GM19372 (cell line): Measurements from ENCODE around the gene SLC25A22.

Source experiments
- ATAC-seq: cut with Tn5 transposase; IDR thresholded peaks from one replicate; pipeline ENCODE4 v1.9.1; 2021; ENCODE audit warnings: mild to moderate bottlenecking, low read depth, moderate library complexity; ENCODE audit not compliant: unreplicated experiment

The SLC25A22 gene

GRCh38 chr11:761526-762108 lies 36.5 kb downstream of the SLC25A22 start:
- ATAC-seq: no peak

- ATAC-seq: no peak
Measured at GRCh38 chr11:760236-760635, 37.8 kb downstream of the SLC25A22 start.

DNA sequence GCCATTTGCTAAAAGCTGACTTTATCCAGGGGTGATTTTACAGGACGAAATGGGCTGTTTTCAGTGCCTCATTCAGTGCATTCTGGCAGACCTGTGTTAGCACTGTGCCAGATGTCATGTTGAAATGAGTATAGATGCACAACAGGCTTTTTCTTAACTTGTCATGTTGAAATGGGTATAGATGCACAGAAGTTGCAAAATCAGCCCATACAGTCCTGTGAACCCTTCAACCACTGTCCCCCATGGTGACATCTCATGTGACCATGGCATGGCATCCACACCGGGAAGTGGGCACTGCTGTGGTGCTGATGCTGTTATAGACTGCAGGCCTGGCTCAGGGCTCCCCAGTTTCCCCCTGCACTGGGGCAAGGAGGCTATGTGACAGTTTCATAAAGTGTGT lies 48.4 kb downstream of the SLC25A22 start:
- no peak for ATAC-seq

DNA sequence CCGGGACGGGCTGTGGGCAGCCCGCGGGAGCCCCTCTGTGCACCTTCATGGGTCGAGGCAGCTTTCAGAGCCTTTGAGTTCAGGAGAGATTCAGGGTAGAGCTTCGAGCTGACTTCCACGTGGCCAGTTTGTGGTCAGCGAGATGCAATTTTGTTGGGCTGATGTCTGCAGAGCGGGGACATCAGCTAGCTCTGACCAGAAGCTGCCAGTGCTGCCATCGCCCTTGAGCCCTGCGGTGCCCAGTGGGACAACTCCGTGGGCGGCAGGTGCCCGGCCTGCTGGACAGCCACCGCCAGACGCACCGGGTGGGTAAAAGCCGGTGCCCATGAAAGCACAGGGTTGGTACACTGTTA lies 50.1 kb downstream of the SLC25A22 start:
- ATAC-seq: no peak

GRCh38 chr11:747158-748006 lies 50.7 kb downstream of the SLC25A22 start, which contains the start of gene TALDO1:
Gene TALDO1, plus strand, starts transcription at chr11:747464. Its CDS starts 18 bp downstream, at chr11:747482.
- peak; percentile 89 for ATAC-seq

- ATAC-seq: peak; percentile 39
Measured at GRCh38 chr11:746289-747157, 51.6 kb downstream of the SLC25A22 start.

- ATAC-seq: no peak
Measured at GRCh38 chr11:745428-745827, 52.7 kb downstream of the SLC25A22 start.

DNA sequence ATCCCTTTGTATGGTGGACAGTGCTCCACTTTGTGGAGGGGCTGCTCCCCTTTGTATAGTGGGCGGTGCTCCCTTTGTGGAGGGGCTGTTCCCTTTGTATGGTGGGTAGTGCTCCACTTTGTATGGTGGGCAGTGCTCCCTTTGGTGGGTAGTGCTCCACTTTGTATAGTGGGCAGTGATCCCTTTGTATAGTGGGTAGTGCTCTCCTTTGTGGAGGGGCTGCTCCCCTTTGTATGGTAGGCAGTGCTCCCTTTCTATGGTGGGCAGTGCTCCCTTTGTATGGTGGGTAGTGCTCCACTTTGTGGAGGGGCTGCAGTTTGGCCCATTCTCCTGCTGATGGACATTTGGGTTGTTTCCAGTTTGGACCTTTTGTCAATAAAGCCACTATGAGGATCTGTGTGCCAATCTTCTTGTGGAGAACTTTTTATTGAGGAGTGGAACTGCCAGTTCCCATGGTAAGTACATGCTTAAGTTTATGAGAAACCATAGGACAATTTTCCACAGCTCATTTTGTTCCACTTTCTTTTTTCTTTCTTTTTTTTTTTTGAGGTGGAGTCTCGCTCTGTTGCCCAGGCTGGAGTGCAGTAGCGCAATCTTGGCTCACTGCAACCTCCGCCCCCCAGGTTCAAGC lies 55.4 kb downstream of the SLC25A22 start:
- ATAC-seq: no peak

DNA sequence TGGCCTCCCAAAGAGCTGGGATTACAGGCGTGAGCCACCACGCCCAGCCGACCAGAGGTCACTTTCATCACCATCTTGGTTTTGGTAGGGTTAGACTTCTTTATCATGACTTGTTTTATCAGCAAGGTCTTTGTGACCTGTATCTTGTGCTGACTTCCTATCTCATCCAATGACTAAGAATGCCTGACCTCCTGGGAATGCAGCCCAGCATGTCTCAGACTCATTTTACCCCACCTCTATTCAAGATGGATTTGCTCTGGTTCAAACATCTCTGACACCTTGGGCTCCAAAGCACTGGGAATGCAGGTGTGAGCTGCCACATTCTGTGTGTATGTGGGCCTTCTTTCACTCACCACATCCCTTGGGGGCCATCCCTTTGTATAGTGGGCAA lies 55.9 kb downstream of the SLC25A22 start:
- ATAC-seq: no peak
